NCI-H1048 (cell line): ENCODE data around the gene LHFPL6.

ENCODE experiments used
- DNase-seq: peaks from one replicate; lab custom pipeline; 2025; lab: John Stamatoyannopoulos, UW

The LHFPL6 gene

DNA sequence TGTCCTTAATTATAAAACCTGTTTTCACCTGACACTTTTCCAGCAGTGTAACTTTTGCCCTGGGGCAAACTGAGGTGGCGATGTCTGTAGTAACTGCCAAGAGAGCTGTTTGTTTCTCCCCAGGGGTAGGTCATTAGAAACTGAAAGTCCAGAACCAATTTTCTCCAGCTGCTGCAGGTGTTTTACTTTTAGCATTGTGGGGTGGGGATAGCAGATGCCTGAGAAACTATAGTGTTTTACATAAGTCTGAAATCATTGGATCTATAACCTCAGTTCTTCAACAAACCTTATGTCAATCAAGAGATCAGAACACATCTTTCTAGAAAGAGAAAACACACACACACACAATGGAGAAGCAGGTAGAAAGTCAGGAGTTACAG lies 92.7 kb downstream of the LHFPL6 start:
- DNase-seq = no peak

DNA sequence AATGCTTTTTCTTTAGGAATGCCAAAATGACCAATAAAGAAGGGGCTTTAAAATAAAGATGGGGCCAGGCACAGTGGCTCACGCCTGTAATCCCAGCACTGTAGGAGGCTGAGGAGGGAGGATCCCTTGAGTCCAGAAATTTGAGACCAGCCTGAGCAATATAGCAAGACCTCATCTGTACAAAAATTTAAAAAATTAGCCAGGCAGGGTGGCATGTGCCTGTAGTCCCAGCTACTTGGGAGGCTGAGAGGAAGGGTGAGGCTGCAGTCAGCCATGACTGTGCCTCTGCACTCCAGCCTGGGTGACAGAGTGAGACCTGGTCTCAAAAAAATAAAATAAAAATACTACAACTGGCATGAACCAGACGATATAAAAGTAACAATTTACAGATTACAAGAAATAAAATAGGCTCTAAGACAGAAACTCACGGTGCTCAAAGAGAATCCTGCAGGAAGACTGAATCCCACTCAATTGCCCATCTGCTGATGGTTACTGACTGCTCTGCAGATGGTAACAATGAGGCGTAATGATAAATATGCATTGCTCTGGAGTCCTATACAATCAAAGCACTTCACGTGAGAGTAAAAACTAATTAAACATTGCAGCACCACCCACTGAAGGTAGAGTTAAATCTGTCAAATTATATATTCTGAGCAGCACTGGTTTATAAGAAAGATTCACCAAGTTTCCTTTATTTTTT lies 93.2 kb downstream of the LHFPL6 start:
- DNase-seq = no peak

DNA sequence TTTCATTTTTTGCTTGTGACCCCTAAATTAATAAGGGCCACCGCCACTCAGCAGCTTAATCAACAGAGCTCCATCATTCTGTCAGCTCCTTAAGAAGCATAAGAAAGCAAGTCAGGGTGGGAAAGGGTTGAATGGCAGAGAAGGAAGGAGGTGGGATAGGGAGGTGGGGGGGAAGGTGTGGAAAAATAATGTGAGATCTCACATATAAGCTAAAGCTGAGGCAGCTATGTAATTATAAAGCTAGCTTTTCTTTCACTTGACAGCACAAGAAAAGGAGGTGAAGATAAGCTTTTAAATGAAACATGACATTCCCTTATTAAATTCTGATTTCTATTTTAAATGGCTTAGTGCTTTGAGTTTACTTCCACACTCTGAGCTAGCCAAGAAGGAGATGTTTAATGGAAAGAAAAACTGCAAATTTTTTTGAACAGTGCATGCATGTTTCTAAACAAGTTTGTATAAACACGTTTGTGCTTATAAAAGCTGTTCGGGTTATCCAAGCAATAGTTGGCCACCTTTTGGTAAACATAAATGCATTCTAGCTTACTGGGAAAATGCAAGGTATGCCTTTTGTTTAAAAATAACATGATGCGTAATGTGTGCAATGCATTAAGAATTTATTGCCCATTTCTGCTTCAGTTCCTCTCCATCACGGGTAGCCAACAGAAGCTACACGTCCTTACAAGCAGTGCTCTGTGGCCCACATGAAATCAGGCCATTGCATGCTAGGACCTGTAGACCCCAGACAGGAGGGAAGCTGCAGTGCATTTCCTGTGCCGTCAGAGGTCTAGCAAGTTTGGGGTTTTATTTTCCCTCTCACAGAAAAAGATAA lies 96.2 kb downstream of the LHFPL6 start:
- no peak for DNase-seq

DNA sequence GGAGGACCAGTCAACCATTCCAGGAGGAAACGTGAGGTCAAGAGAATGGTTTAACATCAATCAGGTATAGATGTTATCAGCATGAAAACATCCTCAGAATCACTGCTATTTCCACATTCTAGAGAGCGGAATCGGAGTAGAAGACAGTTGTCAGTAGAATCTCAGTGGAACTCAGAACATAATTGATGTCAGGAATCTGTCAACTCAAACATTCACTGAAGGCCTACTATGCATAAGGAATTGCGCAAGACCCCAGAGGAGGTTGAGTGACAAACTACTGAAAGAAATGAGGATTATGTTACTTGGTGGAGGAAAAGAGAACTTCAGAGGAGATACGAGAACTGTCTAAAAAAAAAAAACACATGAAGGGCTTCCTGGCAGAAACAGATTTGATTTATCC lies 97.8 kb downstream of the LHFPL6 start:
- no peak for DNase-seq

DNA sequence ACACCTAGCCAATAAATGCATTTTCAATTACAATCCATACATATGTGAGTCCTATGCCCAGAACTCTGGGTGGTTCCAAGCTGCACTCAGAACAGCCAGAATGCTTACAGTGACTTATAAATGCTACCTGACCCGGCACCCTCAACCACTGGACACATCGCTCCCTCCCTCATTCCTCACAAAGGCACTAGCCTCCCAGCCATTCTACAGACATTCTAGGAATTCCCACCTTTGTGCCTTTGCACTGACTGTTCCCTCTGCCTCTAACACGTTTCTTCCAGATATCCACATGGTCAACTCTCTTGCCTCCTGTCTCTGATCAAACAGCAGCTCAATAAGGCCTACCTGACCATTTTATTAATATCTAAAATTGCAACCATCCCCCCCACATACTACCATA lies 99.9 kb downstream of the LHFPL6 start:
- DNase-seq = no peak

DNA sequence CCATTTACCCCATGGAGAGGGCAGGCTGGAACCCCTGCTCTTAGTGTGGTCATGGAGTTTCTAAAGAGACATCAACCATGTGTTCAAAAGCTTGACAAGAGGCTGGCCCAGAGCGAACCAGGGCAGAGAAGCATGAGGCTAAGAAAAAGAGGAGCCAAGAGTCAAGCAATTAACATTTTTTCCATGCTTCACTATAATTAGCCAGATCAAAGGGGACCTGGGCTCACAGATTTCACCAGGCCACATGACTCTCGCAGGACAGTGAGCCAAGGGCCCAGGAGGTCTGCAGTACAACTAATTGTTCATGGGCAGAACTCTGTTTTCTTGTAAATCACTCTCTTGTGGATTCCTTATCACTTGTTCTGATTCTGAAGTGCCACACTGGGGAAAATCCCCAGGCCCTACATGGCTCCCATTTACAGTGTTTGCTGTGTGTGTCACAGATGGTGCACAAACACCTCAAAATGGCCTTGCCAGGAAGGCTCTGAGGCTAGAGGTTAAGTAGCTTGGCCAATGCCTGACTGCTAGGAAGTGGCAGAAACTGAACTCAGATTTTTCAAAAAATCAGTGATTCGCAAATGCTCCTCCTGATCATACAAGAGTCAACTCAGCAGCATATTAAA lies 101.2 kb downstream of the LHFPL6 start:
- DNase-seq = no peak

DNA sequence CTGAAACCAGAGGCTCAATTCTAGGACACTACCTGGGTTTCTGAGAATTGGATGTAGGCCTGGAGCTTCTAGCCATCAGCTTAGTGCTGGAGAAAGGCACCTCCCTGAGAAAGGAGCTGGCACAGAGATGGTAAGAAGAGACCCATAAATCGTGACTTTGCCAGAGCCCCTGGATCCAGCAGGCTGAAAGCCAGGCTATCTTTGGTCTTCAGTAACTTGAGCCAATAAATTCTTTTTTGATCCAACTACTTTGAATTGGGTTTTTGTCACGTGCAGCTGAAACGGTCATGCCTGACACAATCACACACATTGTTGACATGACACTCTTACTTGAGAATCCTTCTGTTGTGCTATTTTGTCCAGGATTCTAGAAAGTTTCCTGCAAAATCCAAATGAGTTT lies 103.4 kb downstream of the LHFPL6 start:
- no peak for DNase-seq

DNA sequence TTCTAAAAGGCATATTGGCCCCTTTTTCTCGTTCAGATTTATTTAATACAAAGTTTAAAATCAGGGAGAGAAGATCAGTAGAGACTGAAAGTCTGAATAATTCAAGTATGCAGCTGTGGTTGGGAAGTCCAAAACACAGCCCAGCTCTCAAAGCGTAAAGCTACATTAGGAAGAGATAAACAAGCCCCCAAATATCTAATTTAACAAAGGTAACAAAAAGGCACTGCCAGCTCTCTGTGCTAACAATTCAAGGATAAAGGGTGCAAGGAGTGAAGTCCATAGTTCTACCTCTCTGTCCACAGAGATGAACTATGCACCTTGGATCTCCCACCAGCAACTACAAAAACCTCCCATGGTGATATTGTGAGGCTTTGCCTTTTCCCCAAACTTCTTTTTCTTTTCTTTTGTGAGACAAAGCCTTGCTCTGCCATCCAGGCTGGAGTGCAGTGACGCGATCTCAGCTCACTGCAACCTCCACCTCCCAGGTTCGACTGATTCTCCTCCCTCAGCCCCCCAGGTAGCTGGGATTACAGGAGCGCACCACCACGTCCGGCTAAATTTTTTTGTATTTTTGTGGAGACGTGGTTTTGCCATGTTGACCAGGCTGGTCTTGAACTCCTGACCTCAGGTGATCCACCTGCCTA lies 104.4 kb downstream of the LHFPL6 start:
- no peak for DNase-seq

DNA sequence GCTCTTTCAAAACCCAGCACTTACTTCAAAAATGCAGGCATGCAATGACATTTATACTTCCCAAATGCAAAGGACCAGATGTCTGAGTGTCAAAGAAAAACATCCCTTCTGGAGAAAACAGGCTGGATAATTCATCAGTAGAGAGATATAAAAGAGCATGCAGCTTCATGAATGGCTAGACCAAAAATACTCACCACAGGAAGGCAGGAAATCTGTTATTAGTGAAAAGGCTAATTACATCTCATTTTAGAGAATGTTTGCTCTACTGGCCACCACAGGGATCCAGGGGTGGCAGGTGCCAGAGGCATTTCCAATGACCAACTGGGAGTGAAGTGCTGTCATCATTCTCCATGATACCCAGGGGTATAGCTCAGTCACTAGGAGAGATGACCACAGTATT lies 106.5 kb downstream of the LHFPL6 start:
- no peak for DNase-seq

DNA sequence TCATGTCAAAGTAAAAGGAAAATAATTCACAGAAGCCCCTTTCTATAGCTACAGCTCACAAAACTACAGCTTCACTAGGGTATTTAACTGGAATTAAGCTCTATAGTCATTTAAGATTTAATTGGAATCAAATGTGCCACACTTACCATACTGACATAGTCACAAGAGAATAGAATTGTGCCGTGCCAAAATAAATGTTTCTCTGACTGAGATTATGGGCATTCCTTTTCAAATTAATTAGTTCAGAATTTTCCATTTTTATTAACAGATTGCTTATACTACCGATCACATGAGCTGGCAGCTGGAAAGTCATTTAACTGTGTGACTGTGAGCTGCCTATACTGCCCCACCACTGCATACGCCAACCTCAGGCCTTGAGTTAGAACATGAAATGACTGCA lies 108.4 kb downstream of the LHFPL6 start:
- no peak for DNase-seq

DNA sequence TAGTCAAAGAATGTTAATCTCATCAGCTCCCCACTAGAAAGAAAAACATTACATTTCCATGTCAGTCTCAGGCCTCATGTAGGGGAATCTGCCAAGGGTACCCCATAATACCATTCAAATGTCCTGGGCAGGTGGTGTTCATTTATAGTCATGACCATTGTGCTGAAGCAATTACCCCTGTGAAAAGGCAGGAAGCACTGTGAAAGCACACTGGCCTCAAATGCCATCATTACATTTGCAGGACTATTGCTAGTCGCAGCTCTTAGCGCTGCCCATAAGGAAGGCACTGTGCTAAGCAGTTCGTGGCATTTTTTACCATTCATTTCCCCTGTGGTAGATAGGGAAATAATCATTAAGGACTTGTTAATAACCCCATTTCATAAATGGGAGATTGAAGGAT lies 109.0 kb downstream of the LHFPL6 start:
- no peak for DNase-seq

DNA sequence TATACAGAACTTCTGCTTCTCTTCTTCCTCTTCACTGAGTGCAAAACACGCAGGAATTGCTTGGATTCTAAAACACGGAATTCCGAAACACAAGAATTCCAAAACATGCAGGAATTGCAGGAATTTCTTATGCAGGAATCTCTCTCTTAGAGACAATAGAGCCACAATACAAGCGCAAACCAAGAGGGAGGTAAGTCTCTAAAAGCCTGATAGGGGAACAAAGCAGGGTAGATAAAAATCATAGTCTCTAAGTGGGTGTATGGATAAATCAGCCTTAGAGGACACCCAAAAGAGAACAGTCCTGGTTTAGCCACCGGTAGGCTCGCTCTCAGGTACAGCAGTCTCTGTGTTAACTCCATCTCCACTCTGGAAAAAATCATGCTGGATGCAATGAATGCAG lies 112.9 kb downstream of the LHFPL6 start:
- DNase-seq = no peak

DNA sequence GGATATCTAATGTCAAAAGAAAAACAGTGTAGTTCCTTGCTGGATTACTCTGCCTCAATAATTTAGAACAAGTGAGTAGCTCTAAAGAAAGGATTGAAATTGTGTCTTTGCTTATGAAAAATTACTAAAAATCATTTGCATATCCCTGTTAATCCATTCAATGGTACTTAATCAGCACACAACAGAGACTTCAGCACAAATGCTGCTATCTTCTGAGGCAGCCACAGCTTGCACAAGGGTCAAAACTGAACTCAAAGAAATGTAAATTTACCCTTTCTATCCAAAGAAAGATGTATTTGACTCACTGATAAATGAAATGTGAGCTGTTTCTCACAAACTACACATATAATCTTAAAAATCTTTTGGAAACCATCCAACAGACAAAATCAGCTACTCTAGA lies 116.2 kb downstream of the LHFPL6 start:
- no peak for DNase-seq

DNA sequence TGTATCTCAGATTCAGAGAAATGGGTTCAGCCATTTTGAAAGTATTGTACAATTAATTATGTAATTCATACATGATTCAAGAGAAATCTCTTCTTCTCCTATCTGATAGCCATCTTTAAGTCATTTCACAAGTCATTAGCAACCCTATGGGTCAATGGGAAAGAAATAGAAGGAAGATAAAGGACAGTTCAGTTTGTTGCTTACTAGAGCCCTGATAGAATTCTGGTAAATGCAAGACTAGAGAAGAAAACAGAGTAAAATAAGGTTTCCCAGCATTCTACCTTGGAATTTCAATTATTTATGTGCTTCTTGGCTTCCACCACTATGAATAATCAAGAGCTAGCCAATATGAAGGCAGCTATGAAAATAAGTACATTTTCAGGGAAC lies 117.7 kb downstream of the LHFPL6 start:
- no peak for DNase-seq

DNA sequence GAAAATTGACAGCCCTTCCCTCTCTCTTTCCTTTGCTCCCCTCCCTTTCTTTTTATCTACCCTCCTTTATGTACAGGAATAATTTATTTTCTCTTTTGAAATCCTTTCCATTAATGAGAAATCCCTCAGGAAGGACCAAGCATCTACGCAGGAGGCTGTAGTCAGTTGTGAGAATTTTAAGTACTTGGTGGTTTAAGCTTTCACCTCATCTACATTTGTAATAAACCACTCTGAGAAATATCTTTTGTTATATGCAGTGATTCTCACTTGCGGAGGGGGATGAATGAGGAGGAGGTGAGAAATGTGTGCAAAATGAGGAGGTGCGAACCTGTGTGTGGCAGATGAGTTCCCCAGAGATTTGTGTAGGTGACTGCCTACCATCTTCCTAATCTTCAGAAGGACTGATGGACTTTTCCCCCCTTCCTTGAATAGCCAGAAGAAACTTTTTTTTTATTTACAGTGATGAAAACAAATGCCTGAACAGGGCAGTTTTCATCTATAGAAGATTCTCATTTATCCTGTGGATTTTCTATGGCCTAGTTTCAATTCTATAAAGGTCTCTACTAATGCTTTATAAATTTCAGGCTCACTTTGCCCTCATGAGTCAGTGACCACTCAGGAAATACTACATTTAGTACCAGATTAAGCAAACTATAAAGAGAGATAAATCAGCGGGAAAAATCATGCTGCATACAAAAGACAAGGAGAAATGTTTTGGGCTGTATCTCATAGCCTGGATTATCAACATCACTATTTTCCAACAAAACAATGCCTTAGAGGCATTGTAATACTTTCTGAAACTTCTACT lies 118.3 kb downstream of the LHFPL6 start:
- no peak for DNase-seq

DNA sequence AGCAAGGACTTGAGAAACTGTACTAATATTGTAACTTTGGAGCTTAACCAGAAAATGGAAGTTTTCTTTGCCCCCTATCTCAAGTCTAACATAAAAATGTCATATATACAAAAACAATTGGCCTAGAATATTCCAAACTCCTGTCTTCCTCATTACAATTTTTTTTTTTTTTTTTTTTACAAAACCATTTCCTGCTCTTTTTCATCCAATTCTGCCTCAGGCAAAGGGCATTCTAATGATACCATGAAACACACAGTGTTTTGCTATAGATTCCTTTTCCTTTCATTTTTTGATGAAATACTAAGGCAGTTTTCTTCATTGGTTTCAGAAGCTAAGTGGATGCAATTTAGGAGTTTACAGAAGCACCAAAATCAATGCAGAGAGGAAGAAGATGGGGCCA lies 119.7 kb downstream of the LHFPL6 start:
- no peak for DNase-seq

DNA sequence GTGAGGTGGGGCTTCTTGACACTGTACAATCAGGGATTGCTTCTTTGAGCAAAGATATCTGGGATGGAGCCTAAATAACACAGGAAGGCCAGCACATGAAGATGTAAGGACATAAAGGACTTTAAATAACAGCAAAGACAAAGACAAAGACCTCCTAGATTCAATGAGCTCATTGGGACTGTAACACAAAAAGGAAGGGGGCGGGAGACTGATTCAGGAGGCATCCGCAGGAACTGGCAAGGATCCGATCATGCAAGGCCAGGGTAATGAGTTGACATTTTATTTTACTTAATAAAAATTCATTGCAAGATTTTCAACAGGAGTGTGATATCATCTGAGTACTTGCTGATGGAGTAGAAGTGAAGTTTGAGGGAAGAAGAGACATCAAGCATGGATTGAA lies 121.5 kb downstream of the LHFPL6 start:
- DNase-seq = no peak

DNA sequence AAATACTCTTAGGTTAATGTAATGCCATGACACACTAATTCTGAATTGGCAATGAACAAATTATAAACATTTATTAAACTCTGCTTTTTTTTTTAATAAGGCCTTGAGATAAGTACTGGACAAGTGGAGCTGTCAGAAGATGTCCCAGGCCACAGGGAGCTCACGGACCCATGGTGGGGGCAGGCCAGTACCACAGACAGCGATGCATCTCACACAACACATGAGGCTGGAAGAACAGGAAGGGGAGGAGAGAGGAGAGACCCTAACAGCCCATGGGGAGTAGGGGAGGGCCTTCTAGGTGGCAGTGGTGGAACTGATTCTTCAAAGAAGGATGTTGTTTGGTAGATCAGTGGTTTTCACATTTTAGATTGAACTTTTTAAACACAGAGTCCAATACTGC lies 128.4 kb downstream of the LHFPL6 start:
- no peak for DNase-seq

DNA sequence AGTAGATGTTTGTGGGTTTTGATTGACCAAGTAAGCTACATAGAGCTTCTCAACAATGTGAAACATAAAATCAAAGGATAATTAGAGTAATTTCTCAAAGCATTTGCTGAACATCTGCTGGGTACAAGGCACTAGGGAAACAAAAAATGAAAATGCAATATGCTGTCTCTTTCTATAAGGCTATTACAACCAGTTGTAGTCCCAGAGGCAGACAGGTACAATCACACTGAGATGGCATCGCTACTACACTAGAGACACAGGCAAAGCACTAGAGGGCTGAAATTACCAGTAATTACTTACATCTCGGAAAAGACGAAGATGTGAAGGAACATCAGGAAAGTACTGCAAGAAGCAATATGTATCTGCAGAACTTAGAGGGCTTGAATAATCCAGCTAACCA lies 133.3 kb downstream of the LHFPL6 start:
- no peak for DNase-seq

DNA sequence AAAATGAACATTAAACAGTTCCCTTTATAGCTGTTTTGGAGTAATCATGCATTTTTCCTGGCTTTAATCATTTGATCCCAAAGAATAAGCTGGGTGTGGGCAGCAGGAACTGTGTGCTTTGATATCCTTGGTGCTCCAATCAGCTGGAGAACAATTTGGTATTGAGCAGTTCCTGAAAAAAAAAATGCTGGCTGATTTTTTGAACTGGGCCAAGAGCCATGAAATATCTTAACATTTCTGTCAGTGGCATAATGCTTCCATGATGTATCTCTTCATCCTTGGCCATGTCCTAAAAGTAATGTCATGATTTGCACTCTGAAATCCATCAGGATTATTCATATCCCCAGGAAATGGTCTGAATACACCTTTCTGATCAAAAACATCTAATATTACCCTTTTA lies 134.7 kb downstream of the LHFPL6 start:
- no peak for DNase-seq

DNA sequence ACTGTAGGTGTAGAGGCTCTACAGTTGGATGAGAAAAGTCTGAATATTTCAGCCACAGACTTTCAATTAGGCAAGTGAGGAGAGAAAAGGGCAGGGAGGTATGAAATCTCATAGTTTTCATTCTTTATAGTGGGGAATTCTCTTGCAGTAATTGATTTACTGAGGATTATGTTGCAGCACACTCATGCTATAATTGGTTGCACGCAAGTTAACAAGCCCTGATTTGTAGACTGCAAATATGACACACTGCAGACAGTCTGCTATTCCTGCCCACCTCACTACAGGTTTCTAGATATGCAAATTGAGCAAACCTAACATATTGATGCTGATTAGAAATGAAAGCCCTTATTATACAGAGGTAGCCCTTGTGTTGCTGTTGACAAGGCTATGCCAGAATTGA lies 139.4 kb downstream of the LHFPL6 start:
- DNase-seq = no peak

DNA sequence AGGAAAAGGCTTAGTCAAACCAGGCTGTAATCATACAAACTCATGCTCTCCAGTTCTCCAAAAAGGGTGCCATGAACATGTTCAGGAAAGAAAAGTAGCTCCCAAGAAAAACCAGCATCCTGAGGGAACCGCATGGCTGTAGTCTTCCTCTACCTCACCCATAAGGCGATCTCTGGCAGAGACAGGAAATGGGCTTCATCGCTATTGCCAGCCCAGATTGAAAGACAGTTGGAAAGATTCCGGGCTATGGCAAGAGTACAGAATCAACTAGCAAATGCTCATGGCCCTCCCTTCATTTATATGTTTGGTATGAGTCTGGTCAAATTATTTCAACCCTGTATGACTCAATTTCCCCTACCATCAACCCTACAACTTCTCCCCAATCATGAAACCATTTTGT lies 140.1 kb downstream of the LHFPL6 start:
- no peak for DNase-seq
